T-helper 17 cell (primary cell): Measurements from ENCODE around the gene CCR8. TPM values are rescaled to one million over a fixed set of nuclear protein-coding genes. Genes with fewer than 3 reads are reported as not detected.

ENCODE experiments used
- ATAC-seq: fragments of 150-1000 bp; cut with Tn5 transposase; 2 replicates; pipeline ENCODE4 v1.10.0; 2021; ENCODE audit warnings: mild to moderate bottlenecking, moderate library complexity
- DNase-seq, 3 donors: peaks; one replicate each; pipeline versions ENCODE4 v3.0.0 to v3.0.0-alpha.2; 2020 to 2021
- H3K9me3 ChIP-seq: one replicate; pipeline ENCODE4 v1.7.0; 2013; ENCODE audit warnings: low read length, mild to moderate bottlenecking; ENCODE audit not compliant: control insufficient read depth, poor library complexity, severe bottlenecking
- H3K27ac Mint-ChIP-seq: one replicate; pipeline ENCODE4 v1.8.0; 2022; ENCODE audit warnings: mild to moderate bottlenecking, moderate library complexity, mixed read lengths
- H3K27me3 Mint-ChIP-seq: one replicate; pipeline ENCODE4 v1.8.0; 2022; ENCODE audit warnings: mixed read lengths
- H3K36me3 Mint-ChIP-seq: one replicate; pipeline ENCODE4 v1.8.0; 2022; ENCODE audit warnings: low read depth, mixed read lengths
- H3K4me1 Mint-ChIP-seq: one replicate; pipeline ENCODE4 v1.8.0; 2022; ENCODE audit warnings: mild to moderate bottlenecking, mixed read lengths
- H3K4me3 Mint-ChIP-seq: one replicate; pipeline ENCODE4 v1.8.0; 2022; ENCODE audit warnings: mild to moderate bottlenecking, moderate library complexity, mixed read lengths
- total RNA-seq, 4 donors: library from RNA in 2 of 4; stranded (reverse) in 2 of 4; gene quantifications; one replicate each; pipeline ENCODE4 v1.2.3 and lab custom pipeline; 2022 to 2026

The CCR8 gene
- 1 to 10 TPM; 2.5 to 9.0 TPM for total RNA-seq
- 15.1 to 24.8 reads per million in 2 donors for total RNA-seq (lab: John Stamatoyannopoulos, UW)

- no peak for DNase-seq
- no peak for ATAC-seq
- peak within 1 kb of the TSS; percentile 33 for H3K4me3 Mint-ChIP-seq
Measured at GRCh38 chr3:39329493-39329892, at the start of gene CCR8. CCR8 (plus strand) TSS chr3:39329709; CDS start chr3:39332332, 2,623 bp downstream.

DNA sequence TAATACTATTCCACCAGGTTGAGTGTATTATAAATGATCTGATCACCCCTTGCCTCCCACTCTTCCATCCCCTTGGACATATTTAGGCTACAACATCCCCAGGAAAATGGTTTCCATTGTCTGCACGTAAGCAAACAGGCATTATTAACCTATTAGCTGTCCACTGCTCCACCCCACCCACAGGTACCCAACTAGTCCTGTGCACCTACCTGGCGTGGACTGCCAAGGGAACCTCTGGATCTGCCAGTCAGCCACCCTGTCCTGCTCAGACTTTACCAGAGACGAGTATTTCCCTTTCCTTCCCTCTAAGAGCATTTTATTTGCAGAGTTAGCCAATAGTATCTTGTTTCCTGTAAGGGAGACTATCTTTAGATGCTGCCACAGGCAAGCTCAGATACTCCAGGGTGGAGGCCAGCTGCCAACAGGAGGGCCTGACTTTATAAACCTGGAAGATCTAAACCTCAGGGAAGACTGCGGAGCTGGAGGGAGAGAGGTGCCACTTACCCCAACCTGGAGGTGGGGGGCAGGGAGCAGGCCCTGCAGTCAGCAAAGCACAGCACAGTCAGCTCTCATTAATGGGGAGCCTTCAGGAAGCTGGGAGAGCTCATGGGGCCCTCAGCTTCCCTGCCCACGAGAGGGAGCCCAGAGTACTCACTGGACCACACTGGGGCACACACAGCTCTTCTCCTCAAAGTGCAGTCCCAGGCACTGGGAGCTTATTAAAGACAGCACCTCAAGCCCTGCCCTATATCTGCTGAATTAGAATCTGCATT lies 49.6 kb upstream of the CCR8 start, which contains the start of gene CX3CR1:
Gene CX3CR1 (minus strand): TSS at position 292 of the 773 bp plus-strand sequence. CDS start 13,527 bp downstream, outside the sequence.
- DNase-seq, result no peak
- Mint-ChIP-seq H3K36me3 (no peaks in the 10 kb centered on the region), H3K4me3 (peak within 1 kb of the TSS; percentile 67), H3K27me3 (peaks cover 13% of the 10 kb centered on the region), H3K4me1 (peaks cover 36% of the 10 kb centered on the region), H3K27ac (peak within 1 kb of the TSS; percentile 81)
- no peaks in the 10 kb centered on the region for H3K9me3 ChIP-seq
- no peak for ATAC-seq

More at GRCh38 chr3:39329493-39329892, at the start of gene CCR8:
- H3K27me3 Mint-ChIP-seq, result no peaks in the 10 kb centered on the region
- H3K36me3 Mint-ChIP-seq, result peaks cover 5% of the 10 kb centered on the region
- H3K27ac Mint-ChIP-seq, result peak within 1 kb of the TSS; percentile 90
- H3K9me3 ChIP-seq, result no peaks in the 10 kb centered on the region
- H3K4me1 Mint-ChIP-seq, result peaks cover 15% of the 10 kb centered on the region

GRCh38 chr3:39280571-39280970 lies 48.9 kb upstream of the CCR8 start:
- peaks cover 35% of the 10 kb centered on the region for H3K4me1 Mint-ChIP-seq
- H3K9me3 ChIP-seq, result no peaks in the 10 kb centered on the region
- no peaks in the 10 kb centered on the region for H3K36me3 Mint-ChIP-seq
- DNase-seq, result no peak
- no peak for ATAC-seq
- H3K4me3 Mint-ChIP-seq, result no peak overlapping the region
- peaks cover 13% of the 10 kb centered on the region for H3K27me3 Mint-ChIP-seq
- peak overlapping the region; percentile 81 for H3K27ac Mint-ChIP-seq

- H3K27me3 Mint-ChIP-seq, result peaks cover 13% of the 10 kb centered on the region
- peak overlapping the region; percentile 46 for H3K4me3 Mint-ChIP-seq
- no peaks in the 10 kb centered on the region for H3K9me3 ChIP-seq
- no peaks in the 10 kb centered on the region for H3K36me3 Mint-ChIP-seq
- peak overlapping the region; percentile 81 for H3K27ac Mint-ChIP-seq
- ATAC-seq, result no peak
- no peak for DNase-seq
- H3K4me1 Mint-ChIP-seq, result peaks cover 29% of the 10 kb centered on the region
Measured at GRCh38 chr3:39281533-39281932, 48.0 kb upstream of the CCR8 start.

GRCh38 chr3:39282057-39282456 lies 47.5 kb upstream of the CCR8 start:
- Mint-ChIP-seq H3K27ac (peak overlapping the region; percentile 81), H3K4me1 (peaks cover 27% of the 10 kb centered on the region)
- ATAC-seq, result no peak

DNA sequence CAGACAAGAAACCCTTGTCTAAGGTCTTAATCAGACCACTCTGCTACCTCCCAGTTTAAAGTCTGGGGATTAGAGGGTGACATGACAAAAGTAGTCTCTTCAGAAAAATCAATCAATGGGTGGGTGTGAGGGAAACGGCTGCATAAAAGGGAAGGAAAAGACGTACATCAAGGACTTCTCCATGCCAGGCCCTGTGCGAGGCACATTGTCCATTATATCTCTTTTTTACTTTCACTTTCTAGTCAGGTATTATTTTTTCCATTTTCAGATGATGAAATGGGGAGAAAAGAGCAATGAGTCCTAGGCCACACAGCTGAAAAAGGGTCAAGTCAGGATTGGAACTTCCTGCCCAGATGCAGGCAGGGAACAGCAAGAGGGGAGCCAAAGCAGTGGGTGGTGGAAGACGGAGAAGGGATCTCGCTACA lies 45.0 kb upstream of the CCR8 start:
- H3K27me3 Mint-ChIP-seq, result peaks cover 12% of the 10 kb centered on the region
- H3K4me3 Mint-ChIP-seq, result peak overlapping the region; percentile 28
- peaks cover 23% of the 10 kb centered on the region for H3K4me1 Mint-ChIP-seq
- ATAC-seq (no peak), DNase-seq (no peak)
- no peaks in the 10 kb centered on the region for H3K9me3 ChIP-seq
- peak overlapping the region; percentile 62 for H3K27ac Mint-ChIP-seq
- H3K36me3 Mint-ChIP-seq, result no peaks in the 10 kb centered on the region

More at GRCh38 chr3:39282057-39282456, 47.5 kb upstream of the CCR8 start:
- no peaks in the 10 kb centered on the region for H3K9me3 ChIP-seq
- Mint-ChIP-seq H3K27me3 (peaks cover 13% of the 10 kb centered on the region), H3K36me3 (no peaks in the 10 kb centered on the region), H3K4me3 (no peak overlapping the region)
- DNase-seq, result no peak

DNA sequence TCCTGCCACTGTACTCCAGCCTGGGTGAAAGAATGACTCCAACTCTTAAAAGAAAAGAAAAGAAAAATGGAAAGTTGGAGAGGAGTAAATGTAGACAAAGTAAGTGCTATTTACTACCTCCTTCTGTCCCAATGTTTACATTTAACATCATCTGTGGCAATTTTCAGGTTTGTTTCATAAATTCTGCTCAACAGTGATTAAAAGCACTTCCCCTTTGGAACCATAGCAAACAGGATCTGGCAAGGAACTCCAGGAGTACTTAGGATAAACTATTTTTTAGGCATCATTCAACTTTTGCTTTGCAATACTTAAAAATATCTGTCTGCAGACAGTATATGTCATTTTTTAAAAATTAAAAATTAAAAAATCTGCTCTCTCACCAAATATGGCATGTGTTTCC lies 44.2 kb upstream of the CCR8 start:
- Mint-ChIP-seq H3K4me1 (peaks cover 21% of the 10 kb centered on the region), H3K27me3 (peaks cover 7% of the 10 kb centered on the region), H3K27ac (no peak overlapping the region), H3K36me3 (no peaks in the 10 kb centered on the region), H3K4me3 (no peak overlapping the region)
- no peaks in the 10 kb centered on the region for H3K9me3 ChIP-seq
- ATAC-seq, result no peak
- DNase-seq, result no peak

DNA sequence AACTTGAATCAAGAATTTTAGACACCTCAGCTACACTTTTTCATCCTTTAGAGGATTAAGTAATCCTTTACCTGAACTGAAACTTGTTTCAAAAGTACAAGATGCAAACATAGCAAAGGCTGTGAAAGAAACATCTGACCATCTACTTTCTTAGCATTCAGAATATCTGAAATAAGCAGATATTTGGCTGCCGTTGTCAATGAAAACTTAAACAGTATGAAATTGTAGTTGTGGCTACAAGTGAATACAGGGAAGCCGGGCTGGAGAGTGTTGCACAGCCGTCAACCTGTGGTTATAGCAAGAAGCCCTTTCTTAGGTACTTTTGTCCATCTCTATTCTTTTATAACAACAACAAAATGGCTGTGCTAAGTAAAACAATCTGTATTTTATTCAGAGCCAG lies 42.7 kb upstream of the CCR8 start:
- H3K36me3 Mint-ChIP-seq, result no peaks in the 10 kb centered on the region
- H3K9me3 ChIP-seq, result no peaks in the 10 kb centered on the region
- H3K4me1 Mint-ChIP-seq, result peaks cover 14% of the 10 kb centered on the region
- ATAC-seq (no peak), DNase-seq (no peak)
- no peak overlapping the region for H3K4me3 Mint-ChIP-seq
- H3K27me3 Mint-ChIP-seq, result peaks cover 2% of the 10 kb centered on the region
- no peak overlapping the region for H3K27ac Mint-ChIP-seq

DNA sequence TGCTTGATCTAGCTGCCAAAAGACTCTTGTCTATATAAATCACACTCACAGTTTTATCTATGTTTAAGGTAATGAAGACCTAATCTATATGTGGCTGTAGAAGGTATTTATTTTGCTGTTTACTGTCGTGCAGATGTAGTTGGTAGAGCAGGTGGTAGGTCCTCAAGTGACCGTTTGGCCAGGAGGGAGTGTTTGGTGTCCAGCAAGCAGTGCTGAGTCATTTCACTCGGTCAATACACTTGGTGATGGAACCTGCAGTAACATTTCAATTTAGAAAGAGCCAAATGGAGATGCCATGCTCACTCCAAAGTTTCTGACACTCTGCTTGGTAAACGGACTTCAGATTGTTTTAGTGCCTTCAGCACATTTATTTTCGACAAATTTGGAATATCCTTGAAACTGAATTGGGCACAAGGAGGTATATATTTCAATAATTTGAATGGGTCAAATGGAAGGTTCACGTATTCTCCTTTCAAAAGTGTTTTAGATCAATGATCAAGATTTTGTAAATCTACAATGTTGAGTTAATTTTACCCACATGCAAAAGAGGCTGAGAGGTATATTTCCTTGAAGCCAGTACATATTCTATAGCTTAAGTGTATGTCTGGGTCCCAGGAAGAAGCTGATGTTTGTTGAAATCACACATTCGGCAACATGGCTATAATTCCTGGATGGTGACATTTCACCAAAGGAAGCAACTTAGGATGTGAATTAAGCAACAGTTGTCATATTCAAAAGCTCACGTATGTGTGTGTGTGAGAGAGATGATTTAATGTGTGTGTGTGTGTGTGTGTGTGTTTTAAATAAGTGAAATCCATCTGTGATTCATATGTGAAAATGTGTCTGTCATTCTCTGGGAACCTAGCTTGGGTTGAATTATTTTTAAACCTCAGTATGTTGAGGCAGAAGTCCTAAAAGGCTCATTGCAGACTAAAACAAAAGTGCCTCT lies 42.0 kb upstream of the CCR8 start:
- ATAC-seq (no peak), DNase-seq (no peak)
- peaks cover 14% of the 10 kb centered on the region for H3K4me1 Mint-ChIP-seq
- no peak overlapping the region for H3K4me3 Mint-ChIP-seq
- no peaks in the 10 kb centered on the region for H3K9me3 ChIP-seq
- H3K27ac Mint-ChIP-seq, result peak overlapping the region; percentile 82
- no peaks in the 10 kb centered on the region for H3K27me3 Mint-ChIP-seq
- no peaks in the 10 kb centered on the region for H3K36me3 Mint-ChIP-seq

- no peak overlapping the region for H3K4me3 Mint-ChIP-seq
- ATAC-seq, result peak; percentile 97
Measured at GRCh38 chr3:39288300-39288808, 41.2 kb upstream of the CCR8 start.

DNA sequence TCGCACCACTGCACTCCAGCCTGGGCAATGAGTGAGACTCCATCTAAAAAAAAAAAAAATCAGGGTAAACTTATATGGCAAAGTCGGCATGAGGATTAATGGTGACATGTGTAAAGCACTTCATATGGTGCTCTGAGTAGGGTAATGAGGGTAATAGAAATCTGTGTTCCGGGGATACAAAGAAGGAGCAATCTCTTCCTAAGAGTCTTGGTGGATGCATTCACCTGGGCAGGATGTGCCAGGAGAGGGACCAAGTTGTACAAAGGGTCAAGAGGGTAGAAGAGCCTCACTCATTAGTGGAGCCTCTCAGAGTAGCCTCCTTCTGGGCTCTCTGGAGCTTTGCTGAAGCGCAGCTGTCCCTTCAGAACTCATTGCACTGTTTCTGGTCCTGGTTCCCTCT lies 40.4 kb upstream of the CCR8 start:
- Mint-ChIP-seq H3K4me1 (peaks cover 17% of the 10 kb centered on the region), H3K4me3 (no peak overlapping the region), H3K27me3 (no peaks in the 10 kb centered on the region), H3K27ac (peak overlapping the region; percentile 82), H3K36me3 (no peaks in the 10 kb centered on the region)
- DNase-seq, result no peak
- no peak for ATAC-seq
- no peaks in the 10 kb centered on the region for H3K9me3 ChIP-seq

More at GRCh38 chr3:39288300-39288808, 41.2 kb upstream of the CCR8 start:
- no peaks in the 10 kb centered on the region for H3K9me3 ChIP-seq
- Mint-ChIP-seq H3K36me3 (no peaks in the 10 kb centered on the region), H3K4me1 (peaks cover 14% of the 10 kb centered on the region), H3K27me3 (no peaks in the 10 kb centered on the region), H3K27ac (peak overlapping the region; percentile 82)
- DNase-seq, result peak; percentile 49 to 72 (median 65)

DNA sequence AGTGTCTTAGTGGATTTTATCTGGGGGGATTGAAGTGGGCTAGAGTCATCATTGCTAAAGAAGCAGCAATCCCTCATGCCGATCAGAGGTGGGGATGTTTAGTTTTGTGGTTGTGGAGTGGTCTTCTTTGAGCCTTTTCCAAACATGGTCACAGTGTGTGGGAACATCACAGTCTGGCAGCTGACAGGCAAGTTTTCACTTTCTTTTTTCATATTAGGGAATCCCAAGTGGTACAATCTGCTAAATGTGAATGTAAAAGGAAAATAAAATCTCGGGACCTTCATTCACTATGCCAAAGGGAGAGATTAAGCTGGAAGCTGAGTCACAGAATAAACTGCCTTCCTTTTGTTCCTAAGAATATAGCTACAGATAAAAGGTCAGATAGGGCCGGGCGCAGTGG lies 39.3 kb upstream of the CCR8 start:
- Mint-ChIP-seq H3K27ac (no peak overlapping the region), H3K4me3 (peak overlapping the region; percentile 41), H3K27me3 (no peaks in the 10 kb centered on the region), H3K4me1 (peaks cover 14% of the 10 kb centered on the region), H3K36me3 (no peaks in the 10 kb centered on the region)
- ATAC-seq, result no peak
- H3K9me3 ChIP-seq, result no peaks in the 10 kb centered on the region
- no peak for DNase-seq

GRCh38 chr3:39291903-39292329 lies 37.6 kb upstream of the CCR8 start:
- peak overlapping the region; percentile 41 for H3K27ac Mint-ChIP-seq
- ATAC-seq (peak; percentile 56), DNase-seq (peak; percentile 46 to 69 (median 53))
- no peaks in the 10 kb centered on the region for H3K9me3 ChIP-seq
- H3K4me1 Mint-ChIP-seq, result peaks cover 14% of the 10 kb centered on the region
- H3K36me3 Mint-ChIP-seq, result no peaks in the 10 kb centered on the region
- peaks cover 4% of the 10 kb centered on the region for H3K27me3 Mint-ChIP-seq
- no peak overlapping the region for H3K4me3 Mint-ChIP-seq
